ENCODE measurements around the gene HMGB2.

HMGB2 gene

DNA sequence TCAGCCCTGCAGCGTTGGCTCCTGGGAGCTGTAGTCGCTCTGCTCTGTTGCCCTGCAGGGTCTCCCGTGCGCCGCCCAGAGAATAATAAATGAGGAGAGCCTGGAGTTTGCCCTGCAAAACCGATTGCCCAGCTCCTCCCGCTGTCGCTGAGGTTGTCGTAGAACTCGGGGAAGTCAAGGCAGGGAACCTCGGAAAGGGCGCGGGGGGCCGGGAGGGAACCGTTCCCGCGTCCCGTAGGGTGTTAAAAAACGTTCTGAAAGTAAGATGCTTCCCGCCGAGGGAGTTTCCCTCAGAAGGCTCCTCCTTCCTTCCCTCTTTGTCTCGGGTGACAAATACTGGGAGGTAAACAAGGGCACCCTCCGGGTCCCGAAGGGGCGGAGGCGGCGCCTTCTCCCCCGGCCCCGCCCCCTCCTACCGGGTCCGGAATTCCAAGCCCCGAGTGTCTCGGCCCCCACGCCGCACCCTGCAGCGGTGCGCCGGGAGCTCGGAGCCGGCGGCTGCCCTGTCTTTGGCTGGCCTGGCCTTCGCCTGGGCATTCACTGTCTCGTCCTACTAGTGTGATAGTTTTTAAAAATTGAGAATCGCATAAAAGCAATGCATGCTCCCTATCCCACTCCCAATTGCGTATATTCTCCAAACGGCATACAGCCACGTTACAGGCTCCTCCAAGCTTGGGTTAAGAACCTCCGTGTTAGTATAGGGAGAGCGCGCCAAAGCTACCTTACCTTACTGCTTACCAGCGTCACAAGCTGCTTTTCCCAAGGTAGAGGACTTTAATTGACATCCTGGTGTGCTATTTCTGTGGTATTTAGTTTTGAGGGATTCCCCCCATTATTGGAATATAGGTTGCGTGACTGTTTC is 964 bp upstream of the HMGB2 start:
- peak; percentile 75 for DNase-seq (ENCODE audit: low spot score)

DNA sequence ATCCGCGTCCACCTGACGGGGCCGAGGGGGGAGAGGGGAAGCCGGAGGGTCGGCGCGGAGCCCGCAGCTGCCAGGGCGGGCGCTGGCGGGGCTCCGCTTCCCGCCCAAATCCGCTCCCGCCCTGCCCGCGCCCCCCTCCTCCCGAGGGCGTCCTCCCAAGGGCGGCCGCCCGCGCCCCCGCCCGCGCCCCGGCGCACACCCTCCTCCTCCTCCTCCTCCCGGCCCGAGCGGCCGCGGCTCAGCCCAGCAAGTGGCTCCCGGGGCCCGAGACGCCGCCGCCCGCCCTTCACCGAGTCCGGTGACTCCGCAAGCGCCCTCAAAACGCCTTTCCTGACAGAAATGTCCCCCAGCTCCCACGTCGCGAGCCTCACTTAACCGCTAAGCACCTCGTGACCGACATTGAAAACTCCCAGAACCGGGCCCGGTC is 487 bp downstream of the HMGB2 start:
- DNase-seq (ENCODE audit: low spot score) = peak; percentile 15

DNA sequence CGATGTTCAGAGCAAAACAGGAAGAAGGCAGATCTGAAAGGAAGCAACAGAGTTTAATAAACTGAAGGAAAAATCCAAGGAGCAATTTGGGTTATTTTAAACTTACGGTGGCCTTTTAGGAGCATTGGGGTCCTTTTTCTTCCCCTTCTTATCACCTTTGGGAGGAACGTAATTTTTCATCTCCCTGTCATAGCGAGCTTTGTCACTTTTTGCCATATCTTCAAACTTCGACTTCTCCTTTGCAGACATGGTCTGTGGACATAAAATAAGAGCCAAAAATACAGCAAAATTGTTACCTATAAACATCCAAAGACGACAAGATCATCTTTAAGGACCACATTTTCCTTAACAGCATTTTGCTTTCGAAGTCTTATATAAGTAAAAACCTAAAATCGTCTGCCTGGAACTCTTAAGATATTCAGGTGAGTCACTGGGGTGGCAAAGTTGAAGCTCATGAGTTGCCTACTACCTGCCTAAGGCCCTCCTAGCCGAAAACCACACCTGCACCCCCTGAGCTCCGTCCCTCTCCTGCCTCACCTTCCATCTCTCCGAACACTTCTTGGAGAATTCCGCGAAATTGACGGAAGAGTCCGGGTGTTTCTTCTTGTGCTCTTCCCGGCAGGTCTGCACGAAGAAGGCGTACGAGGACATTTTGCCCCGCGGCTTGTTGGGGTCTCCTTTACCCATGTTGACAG is 1.0 kb downstream of the HMGB2 start:
- no peak for DNase-seq (ENCODE audit: low spot score)

DNA sequence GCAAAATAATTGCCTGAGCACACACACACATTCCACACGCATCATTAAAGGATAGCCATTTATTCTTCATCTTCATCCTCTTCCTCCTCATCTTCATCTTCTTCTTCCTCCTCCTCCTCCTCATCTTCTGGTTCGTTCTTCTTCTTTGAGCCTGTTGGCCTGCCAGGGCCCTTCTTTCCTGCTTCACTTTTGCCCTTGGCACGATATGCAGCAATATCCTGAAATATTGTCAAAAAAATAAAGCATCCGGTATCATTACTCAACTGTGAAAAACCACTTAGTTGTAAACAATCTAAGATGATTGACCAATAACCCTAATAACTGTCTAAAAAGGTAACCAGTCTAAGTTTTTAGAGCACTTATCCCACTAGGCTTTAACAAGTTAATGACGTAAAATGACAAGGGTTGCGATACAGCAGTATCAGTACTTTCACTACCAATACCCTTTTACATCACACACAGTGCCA is 2.1 kb downstream of the HMGB2 start:
- DNase-seq (ENCODE audit: low spot score) = no peak

DNA sequence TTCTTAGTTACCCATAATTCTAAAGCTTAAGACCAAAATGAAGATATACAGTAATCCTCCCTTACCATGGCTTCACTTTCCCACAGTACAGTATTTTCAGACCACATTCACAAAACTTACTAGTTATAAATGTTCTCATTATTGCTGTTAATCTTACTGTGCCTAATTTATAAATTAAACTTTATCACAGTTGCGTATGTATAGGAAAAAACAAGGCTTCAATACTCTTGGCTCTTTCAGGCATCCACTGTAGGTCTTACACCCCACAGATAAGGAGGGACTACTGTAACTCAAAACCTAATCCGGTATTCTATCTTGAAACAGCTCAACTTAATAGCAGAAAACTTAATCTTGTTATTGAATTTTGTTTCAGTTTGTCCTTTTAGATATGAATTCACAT is 3.6 kb downstream of the HMGB2 start:
- DNase-seq (ENCODE audit: low spot score) = no peak

DNA sequence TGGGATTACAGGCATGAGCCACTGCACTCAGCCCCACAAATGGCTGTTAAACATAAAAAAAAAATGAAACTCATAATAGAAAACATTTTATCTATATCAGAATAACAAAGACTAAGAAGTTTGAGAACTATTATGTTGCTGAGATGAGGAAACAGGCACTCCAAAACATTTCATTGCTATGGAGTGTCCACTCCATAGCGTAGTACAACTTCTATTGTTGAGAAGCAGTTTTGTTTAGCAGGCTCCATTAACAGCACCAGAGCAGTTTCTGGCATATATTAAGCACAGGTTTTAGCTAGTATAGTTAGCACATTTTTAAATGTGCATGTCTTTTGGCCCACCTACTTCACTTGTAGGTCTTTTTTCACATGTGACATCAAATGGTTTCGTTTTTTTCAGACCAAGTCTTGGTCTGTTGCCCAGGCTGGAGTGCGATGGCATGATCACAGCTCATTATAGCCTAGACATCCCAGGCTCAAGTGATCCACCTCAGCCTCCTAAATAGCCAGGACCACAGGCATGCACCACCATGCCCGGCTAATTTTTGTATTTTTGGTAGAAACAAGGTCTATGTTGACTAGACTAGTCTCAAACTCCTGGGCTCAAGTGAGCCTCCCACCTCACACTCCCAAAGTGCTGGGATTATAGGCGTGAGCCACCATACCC is 5.8 kb downstream of the HMGB2 start:
- DNase-seq (ENCODE audit: low spot score) = no peak

DNA sequence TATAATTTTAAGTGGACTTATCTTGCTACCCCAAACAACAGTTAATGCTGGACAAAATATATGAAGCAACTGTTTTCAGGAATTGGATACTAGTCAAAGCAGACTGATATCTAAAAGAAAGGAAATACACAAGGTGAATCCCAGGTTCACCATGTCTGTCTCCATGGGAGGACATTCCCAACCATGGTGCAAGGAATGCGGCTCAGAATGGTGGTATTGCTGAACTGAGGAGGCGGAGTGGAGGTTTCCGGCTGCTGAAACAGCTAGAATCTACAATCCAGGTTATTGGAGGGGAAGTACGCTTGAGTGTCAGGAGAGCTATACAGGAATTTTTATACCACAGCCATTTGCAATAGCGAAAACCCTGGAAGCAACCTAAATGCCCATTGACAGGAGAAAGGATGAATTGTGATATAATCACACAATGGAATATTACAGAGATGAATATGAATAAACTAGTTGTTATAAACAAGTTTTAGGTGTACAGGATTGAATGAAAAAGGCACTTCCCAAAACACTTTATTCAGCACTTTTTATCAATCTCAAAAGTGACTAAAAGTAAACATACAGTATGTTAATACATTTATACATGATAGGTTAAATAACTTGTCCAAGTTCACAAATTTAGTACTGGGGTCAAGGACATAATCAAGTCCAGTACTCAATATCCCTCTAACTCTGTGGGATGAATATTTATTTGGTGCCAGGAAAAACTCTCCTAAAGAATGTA is 9.0 kb downstream of the HMGB2 start:
- DNase-seq (ENCODE audit: low spot score) = no peak

DNA sequence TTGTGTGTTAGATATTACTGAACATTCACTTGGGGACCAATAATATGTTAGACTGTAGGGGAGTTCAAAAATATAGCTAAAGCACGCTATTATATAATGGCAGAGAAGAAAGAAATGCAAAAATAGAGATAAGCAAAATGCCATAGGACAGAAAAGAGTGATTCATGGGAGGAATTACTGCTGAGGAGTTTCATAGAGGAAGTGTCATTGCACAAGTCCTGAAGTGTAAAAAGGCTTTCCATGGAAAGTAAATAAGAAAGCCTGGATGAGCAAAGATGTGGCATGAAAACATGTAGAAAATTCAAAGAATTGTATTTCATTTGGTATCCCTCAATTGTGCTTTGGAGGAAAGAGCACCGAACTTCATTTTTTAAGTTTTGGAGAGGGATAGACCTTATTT is 14.5 kb downstream of the HMGB2 start:
- no peak for DNase-seq (ENCODE audit: low spot score)

DNA sequence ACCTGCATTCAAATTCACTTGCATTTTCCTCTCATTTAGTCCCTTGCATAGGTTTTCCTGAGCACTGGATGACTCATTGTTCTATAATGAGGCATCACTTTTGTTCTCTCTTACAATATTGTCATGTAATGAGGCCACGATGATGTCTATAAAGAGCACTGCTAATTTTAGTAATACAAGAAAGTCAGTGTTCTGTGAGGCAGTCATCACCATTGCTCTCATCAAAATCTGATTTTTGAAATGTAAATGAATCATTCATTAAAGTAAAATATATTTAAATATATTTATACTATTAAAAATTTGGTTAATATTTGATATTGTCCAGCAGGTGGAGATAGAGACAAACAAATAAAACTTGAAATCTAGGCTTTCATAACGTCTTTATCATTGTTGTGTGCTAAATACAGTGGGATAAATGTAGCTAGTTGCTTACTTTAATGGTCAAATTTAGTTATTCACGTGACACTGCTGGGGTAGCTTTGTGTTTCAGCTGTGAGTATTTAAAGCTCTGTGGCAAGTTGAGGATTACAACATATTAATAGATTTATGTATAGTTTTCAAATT is 15.4 kb downstream of the HMGB2 start:
- no peak for DNase-seq (ENCODE audit: low spot score)

DNA sequence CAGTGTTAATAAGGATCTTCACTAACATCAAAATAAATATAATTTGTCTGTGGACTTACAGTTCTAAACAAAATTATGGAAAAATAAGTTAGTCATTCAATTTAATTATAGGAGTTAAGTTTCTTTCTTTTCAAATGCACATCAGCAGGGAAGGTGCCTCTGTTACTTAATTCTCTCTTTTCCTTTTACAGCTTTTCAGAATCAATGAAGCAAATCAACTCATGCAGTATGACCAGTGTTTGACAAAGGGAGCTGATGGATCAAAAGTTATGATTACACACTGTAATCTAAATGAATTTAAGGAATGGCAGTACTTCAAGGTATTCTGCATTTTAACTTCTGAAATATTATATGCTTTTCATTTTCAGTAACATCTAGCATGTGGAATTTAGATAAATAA is 15.9 kb downstream of the HMGB2 start:
- DNase-seq (ENCODE audit: low spot score) = no peak

DNA sequence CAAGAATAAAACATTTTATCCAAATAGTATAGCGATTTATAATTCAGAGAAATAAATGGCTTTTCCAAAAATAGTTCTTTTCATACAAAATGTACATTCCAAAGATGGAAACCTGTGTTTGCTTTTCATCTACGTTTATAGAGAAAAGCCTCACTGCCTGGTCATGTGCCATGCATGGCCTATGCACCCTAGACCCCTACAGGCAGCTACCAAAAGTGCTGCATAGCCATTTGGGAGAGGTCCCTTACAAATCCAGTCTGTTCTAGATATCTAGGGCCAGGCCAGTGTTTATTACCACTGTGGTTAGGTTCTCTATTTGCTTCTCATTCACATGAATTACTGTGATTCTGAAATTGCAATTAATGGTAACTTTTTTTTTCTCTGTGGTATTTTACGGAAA is 17.2 kb downstream of the HMGB2 start:
- DNase-seq (ENCODE audit: low spot score) = no peak

DNA sequence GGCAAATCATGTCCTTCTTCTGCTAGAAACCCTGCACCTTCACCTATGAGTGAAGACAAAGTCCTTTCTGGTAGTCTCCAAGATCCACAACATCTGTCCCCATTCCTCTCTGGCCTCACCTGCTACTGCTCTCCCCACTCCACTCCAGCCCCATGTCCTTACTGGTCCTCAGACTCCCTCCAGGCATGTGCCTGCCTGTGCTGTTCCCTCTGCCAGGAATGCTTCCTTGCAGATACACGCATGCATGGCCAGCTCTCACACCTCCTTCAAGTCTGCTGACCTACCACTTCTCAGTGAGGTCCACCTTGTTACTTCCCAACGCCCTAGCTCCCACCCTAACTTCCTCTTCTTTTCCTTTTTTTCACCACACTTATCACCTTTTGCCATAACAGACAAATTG is 18.1 kb downstream of the HMGB2 start:
- no peak for DNase-seq (ENCODE audit: low spot score)

DNA sequence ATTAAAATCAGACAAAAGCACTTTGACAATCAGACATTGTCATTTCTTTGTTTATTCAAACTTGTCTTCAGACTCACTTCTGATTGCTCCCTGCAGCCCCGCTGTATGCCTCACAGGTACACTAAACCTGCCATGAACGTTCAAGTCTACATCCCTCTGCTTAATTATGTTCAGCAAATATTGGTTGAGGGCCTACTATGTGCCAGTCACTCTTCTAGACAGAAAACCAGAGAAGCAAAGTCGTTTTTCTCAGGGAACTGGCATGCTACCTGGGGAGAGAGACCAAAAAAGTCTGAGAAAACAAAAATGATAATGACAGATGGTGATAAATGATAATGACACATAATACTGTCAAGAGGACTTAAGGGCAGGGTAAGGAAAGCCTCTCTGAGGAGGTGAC is 19.4 kb downstream of the HMGB2 start:
- no peak for DNase-seq (ENCODE audit: low spot score)

DNA sequence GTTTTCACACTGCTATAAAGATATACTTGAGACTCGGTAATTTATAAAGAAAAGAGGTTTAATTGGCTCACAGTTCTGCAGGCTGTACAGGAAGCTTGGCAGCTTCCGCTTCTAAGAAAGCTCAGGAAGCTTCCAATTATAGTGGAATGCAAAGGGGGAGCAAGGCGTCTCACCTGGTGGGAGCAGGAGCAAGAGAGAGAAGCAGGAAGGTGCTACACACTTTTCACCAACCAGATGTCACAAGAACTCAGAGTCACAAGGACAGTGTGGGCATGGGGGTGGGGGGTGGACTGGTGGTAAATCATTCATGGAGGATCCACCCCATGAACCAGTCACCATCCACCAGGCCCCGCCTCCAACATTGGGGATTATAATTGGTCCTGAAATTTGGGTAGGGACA is 22.8 kb downstream of the HMGB2 start:
- no peak for DNase-seq (ENCODE audit: low spot score)

DNA sequence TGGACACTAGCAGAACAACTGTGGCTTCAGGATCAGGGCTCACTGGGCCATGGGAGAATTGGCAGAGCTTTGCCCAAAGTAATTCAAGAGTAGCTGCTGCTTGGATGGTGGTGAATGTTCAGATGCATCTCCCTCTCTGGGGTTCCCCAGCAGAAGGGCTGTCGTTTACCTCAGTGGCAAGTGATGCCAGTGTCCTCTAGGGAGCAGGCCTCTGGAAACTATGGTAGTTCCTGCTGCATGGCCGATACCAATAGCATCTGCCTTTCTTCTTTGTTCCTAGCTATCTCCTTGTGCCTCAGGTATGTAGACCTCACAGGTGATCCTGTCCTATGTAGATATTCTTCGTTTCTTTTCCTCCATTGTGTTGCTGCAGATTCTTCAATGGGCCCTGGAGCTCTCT is 26.4 kb downstream of the HMGB2 start:
- DNase-seq (ENCODE audit: low spot score) = no peak

DNA sequence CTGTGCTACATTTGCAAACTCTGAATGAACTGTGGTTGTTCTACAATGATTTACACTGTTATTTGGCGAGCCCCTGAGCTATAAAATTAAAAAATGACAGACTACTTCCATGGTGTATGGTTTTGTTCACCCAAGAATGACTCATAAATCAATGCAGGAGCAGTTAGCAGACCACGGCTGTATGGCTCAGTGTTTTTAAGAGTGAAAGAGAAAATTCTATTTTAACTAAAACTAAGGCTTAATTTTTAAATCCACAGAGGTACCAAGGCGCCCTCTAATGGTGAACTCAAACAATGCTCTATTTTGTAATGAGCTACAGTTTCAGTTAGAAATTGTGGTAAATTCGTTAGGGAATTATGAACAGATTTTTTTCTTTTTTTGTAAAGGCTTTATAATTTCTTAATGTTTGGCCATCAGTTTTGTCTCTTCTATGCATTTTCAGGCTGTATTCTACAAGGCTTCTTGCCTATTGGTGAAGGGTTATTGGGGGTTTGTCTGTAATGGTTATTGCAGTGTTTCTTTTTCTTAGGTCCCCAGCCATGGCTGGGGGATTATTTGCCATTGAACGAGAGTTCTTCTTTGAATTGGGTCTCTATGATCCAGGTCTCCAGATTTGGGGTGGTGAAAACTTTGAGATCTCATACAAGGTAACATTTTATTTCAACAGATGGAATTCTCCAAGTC is 32.5 kb downstream of the HMGB2 start:
- DNase-seq (ENCODE audit: low spot score) = peak; percentile 5

DNA sequence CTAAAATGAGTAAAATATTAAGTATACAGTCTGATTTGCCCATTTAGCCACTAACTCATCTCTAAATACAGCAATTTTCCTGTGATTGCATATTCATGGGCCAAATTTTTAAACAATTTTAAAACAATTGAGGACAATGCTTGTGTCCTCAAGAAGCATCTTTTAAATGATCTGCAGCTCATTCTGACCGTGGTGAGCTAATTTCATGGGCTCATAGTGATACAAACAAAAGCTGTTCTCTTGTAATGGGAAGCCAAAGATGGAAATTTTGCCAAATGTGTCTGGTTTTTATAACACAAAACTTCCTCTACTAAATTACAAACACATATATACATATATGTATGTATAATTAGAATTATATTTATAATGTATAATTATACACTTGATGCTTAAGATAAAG is 39.7 kb downstream of the HMGB2 start:
- no peak for DNase-seq (ENCODE audit: low spot score)

DNA sequence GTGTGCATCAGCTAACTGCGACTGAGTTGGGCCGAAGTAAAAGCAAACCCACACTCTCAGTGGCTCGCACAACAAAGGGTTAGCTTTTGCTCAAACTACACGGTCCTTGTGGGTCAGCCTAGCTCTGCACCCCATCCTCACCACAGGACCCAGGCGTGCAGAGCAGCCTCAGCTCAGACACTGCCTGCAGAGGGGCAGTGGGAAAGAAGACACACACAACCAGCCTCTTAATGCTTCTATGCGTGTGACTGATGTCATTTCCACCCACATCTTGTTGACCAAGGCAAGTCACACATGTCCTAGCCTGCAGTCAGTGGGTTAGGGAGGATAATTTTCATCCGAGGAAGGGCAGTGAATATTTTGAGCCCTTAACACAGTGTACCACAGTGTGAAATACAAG is 40.5 kb downstream of the HMGB2 start:
- no peak for DNase-seq (ENCODE audit: low spot score)

DNA sequence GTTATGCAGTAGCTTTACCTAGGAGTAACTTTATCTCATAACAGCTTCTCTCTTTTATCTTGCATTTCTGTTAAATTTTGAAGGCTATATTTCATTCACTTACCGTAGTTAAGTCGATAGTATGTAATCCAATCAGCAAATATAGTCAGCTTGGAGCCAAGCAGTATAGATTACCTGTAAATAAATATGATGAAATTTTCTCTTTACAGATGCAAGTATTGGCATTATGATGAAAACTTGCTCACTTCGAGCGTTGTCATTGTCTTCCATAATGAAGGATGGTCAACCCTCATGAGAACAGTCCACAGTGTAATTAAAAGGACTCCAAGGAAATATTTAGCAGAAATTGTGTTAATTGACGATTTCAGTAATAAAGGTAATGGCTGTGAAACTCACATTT is 42.3 kb downstream of the HMGB2 start:
- no peak for DNase-seq (ENCODE audit: low spot score)

DNA sequence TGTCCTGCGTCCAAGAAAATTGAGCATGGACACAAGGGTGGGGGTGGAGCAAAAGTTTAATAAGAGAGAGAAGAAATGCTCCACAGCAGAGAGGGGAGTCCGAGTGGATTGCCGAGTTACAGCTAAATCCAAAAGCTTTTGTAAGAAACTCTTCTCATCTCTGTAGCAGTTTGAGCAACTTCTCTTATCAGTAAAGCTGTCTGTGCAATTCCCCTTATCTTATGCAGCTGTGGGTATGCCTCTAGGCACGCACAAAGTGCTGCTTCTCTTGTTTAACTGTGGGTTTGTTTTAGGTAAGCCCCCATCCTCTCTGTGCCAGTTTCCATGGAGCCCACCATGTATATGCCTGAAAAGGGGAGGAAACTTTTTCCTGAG is 44.8 kb downstream of the HMGB2 start:
- DNase-seq (ENCODE audit: low spot score) = no peak

DNA sequence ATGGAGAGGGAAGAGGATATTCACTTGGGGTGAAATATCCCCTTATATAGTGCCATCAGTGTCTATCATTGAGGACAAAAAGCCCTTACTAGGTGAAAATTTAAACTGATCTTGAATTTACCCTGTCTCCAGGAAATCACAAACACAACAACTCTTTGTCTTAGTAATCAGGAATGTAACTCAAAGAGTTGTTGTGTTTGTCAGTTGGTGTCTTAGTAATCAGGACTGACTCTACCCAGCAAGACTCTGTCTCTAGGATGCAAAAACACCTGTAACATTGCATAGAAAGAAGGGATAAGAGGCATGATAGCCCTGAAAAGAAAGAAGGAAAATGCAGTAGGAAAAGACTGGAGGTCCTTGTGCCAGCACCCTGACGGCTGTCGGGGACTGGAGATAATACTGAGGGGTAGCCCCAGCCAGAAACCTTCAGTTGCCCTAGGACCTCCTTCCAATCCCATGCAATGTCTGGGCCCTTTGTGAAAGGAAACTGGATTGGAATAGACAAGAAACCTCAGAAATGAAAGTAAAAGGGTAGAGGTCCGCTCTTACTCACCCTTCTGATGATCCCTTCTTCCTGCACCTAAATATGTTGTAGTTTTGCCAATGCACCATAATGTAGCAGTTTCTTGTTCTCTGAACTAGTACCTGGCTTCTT is 45.3 kb downstream of the HMGB2 start:
- DNase-seq (ENCODE audit: low spot score) = peak; percentile 8
